Right atrium auricular region (tissue), 2 donors: ENCODE data around the gene DYNC2H1. TPM values are rescaled to one million over a fixed set of nuclear protein-coding genes. Genes with fewer than 3 reads are reported as not detected.

Source experiments
- DNase-seq: peaks from one replicate; pipeline ENCODE4 v3.0.0-alpha.2; 2019; ENCODE audit warnings: low spot score
- H3K27ac ChIP-seq, 2 donors: fragments of 200-600 bp; sonication (generic); 1 replicate in 1 of 2; 2 replicates in 1 of 2; pipeline ENCODE4 v1.5.1; 2016 to 2019
- H3K27me3 ChIP-seq, 2 donors: fragments of 200-600 bp; sonication (generic); one replicate each; pipeline versions ENCODE4 v1.5.1 to v1.6.0; 2017 to 2019
- H3K36me3 ChIP-seq: fragments of 200-600 bp; sonication (generic); one replicate; pipeline ENCODE4 v1.5.1; 2016
- H3K4me1 ChIP-seq, 2 donors: fragments of 200-600 bp; sonication (generic); one replicate each; pipeline versions ENCODE4 v1.5.1 to v1.6.0; 2017 to 2019
- H3K4me3 ChIP-seq, 2 donors: fragments of 200-600 bp; sonication (generic); 1 replicate in 1 of 2; 2 replicates in 1 of 2; pipeline ENCODE4 v1.5.1; 2017 to 2019; ENCODE audit warnings: mild to moderate bottlenecking in 1 of 2, moderate library complexity in 1 of 2
- H3K9me3 ChIP-seq, 2 donors: fragments of 200-600 bp; sonication (generic); one replicate each; pipeline ENCODE4 v1.5.1; 2019
- total RNA-seq, 2 donors: library from RNA; depleted of rRNA; stranded (reverse); fragments of >200 nt; gene quantifications; one replicate each; pipeline ENCODE4 v1.1.0, GENCODE V29; 2016
- TF ChIP-seq, protein P1 (sequence below), 2 donors: fragments of 200-600 bp; sonication (generic); IDR thresholded peaks; one replicate each; pipeline ENCODE4 v1.5.1; 2019; ENCODE audit warnings: antibody characterized with exemption in 2 of 2

Gene DYNC2H1
- total RNA-seq, 2 donors from 2014 or later: 7.8 to 12.7 TPM

DNA sequence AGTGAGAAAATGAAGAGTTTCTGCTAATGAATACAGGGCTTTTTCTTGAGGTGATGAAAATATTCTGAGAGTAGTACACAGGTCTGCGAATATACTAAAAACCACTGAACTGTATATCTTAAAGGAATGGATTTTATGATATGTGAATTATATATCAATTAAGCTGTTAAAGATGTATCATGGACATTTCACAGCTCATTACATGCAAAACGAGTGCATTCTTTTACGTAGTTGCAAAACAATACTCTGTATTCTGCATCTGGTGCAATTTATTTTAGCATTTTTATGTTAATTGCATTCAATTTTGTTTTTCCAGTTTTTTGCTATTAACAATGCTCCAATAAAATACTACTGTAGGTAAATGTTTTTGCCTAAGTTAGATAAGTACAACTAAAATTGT lies 411.6 kb downstream of the DYNC2H1 start:
- H3K4me3 ChIP-seq: no peak overlapping the region
- H3K9me3 ChIP-seq: peaks cover 0 to 5% of the 10 kb centered on the region in 2 donors
- DNase-seq: no peak
- no peaks in the 10 kb centered on the region for H3K36me3 ChIP-seq
- no peaks in the 10 kb centered on the region for H3K27me3 ChIP-seq
- TF ChIP-seq, protein P1, sequence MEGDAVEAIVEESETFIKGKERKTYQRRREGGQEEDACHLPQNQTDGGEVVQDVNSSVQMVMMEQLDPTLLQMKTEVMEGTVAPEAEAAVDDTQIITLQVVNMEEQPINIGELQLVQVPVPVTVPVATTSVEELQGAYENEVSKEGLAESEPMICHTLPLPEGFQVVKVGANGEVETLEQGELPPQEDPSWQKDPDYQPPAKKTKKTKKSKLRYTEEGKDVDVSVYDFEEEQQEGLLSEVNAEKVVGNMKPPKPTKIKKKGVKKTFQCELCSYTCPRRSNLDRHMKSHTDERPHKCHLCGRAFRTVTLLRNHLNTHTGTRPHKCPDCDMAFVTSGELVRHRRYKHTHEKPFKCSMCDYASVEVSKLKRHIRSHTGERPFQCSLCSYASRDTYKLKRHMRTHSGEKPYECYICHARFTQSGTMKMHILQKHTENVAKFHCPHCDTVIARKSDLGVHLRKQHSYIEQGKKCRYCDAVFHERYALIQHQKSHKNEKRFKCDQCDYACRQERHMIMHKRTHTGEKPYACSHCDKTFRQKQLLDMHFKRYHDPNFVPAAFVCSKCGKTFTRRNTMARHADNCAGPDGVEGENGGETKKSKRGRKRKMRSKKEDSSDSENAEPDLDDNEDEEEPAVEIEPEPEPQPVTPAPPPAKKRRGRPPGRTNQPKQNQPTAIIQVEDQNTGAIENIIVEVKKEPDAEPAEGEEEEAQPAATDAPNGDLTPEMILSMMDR (IDR thresholded peaks at IDR 0.05): no peak
- H3K27ac ChIP-seq: no peak overlapping the region
- no peaks in the 10 kb centered on the region for H3K4me1 ChIP-seq

DNA sequence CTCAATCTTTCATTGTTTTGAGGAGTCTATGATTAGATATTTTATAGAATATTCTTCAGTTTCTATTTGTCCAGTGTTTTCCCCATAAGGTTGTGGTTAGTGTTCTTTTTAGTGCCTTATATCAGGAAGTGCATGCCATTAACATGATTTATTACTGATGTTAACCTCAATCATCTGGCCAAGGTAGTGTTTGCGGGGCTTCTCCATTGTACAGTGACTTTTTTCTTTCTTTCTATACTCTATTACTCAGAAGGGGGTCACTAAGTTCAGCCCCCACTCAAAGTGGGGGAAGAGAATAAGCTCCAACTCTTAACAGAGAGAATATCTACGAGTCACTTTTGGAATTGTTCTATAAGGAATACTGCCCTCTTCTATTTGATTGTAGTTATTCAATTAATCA lies 415.8 kb downstream of the DYNC2H1 start:
- Histone ChIP-seq H3K27me3 (no peaks in the 10 kb centered on the region), H3K4me3 (no peak overlapping the region), H3K4me1 (peaks cover 0 to 14% of the 10 kb centered on the region in 2 donors), H3K9me3 (no peaks in the 10 kb centered on the region), H3K27ac (no peak overlapping the region), H3K36me3 (no peaks in the 10 kb centered on the region)
- TF ChIP-seq, protein P1 (IDR thresholded peaks at IDR 0.05): no peak
- no peak for DNase-seq

DNA sequence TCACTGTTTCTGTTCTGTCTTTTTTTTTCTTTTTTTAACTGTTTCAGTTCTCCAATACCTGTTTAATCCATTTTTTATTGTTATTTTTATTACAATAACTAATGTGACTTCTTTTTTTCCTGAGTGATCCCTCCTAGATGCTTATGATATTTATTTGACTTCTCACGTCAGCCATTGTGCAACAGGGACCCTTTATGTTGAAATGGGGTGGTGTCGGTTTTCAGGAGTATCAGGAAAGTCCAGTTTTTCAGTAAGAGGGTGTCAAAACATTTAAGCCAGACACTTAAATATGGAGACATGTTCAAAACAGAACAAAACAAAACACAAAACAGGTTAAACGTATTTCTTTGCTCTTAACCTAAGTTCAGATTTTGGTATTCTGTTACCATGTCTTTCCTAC lies 418.8 kb downstream of the DYNC2H1 start:
- H3K4me1 ChIP-seq: peaks cover 0 to 14% of the 10 kb centered on the region in 2 donors
- H3K9me3 ChIP-seq: no peaks in the 10 kb centered on the region
- no peak overlapping the region for H3K4me3 ChIP-seq
- no peaks in the 10 kb centered on the region for H3K27me3 ChIP-seq
- TF ChIP-seq, protein P1 (IDR thresholded peaks at IDR 0.05): no peak
- H3K36me3 ChIP-seq: no peaks in the 10 kb centered on the region
- DNase-seq: no peak
- H3K27ac ChIP-seq: peak overlapping the region in 1 of 2 donors; percentile 60

DNA sequence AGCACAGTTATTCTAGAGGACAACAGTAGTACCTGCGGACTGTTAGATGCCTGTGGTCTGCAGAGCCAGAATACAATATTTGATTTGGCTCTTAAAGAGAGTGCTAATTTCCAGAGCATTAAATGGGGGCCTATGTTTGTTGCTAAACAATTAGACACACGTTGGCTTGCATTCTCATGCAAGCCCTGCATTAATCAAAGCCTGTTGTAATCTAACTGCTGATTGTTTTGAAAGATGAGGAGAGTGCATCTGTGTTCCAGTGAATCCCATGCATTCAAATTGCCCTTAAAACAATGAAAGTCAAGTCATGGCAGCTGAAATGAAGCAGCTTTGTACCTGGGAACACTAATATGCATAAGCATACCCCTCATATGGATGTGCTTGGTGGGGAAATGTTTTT lies 419.4 kb downstream of the DYNC2H1 start:
- Histone ChIP-seq H3K4me3 (no peak overlapping the region), H3K36me3 (no peaks in the 10 kb centered on the region), H3K27me3 (no peaks in the 10 kb centered on the region), H3K9me3 (no peaks in the 10 kb centered on the region), H3K4me1 (peaks cover 0 to 14% of the 10 kb centered on the region in 2 donors), H3K27ac (peak overlapping the region in 1 of 2 donors; percentile 60)
- no peak for DNase-seq
- TF ChIP-seq, protein P1 (IDR thresholded peaks at IDR 0.05): no peak

DNA sequence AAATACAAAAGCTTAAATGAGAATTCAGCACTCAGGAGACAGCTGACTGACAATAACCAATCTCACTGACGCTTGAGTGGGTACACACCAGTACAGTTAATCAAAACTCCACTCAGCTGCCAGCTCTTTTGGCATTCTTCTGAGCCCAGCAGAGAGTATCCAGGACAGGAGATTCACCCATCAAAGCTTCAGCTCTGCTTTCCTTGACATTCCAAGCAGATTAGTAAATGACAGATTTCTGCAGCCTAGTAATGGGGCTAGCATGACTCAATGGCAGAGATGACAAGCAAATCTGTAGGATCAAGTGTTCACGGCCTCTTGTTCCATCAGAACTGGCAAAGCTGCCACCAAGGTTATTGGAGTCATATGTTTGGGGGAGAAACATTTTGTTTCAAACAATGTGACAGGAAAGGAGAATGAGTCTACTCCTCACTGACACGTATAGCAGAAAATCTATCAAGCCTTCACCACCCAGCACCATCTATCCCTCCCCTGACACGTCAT lies 420.0 kb downstream of the DYNC2H1 start:
- TF ChIP-seq, protein P1 (IDR thresholded peaks at IDR 0.05): no peak
- peak overlapping the region in 1 of 2 donors; percentile 60 for H3K27ac ChIP-seq
- no peaks in the 10 kb centered on the region for H3K27me3 ChIP-seq
- no peak for DNase-seq
- H3K4me1 ChIP-seq: peaks cover 0 to 14% of the 10 kb centered on the region in 2 donors
- H3K4me3 ChIP-seq: no peak overlapping the region
- H3K36me3 ChIP-seq: no peaks in the 10 kb centered on the region
- H3K9me3 ChIP-seq: no peaks in the 10 kb centered on the region

Other genes with a start within 250 kb of the DYNC2H1 start
- not detected for gene MMP12, start 234.4 kb upstream of the DYNC2H1 start, total RNA-seq
- gene MMP13, start 153.7 kb upstream of the DYNC2H1 start, total RNA-seq: not detected
- gene DCUN1D5, start 17.3 kb upstream of the DYNC2H1 start, total RNA-seq: 10 to 100 TPM; 25.5 to 28.7 TPM